Measurements from ENCODE around the gene CTBP1. TPM values are rescaled to one million over a fixed set of nuclear protein-coding genes. Genes with fewer than 3 reads are reported as not detected.

The CTBP1 gene
- total and polyA plus RNA-seq, 2 experiments from 2014 or later: 74.0 to 192 TPM

- Histone ChIP-seq H3F3A (replicated peaks; ENCODE audit: low read depth) (no peaks in the 10 kb centered on the region), H3K79me2 (replicated peaks; ENCODE audit: insufficient read depth) (no peaks in the 10 kb centered on the region; the same call in 1 of the 2 replicates), H3K27ac (ENCODE audit: low read depth) (no peak overlapping the region), H3K36me3 (ENCODE audit: insufficient read depth) (peaks cover 2% of the 10 kb centered on the region; the same call in 1 of the 2 replicates), H3K4me3 (no peak overlapping the region), H3K4me1 (ENCODE audit: insufficient read depth) (peaks cover 8% of the 10 kb centered on the region; the same call in 1 of the 2 replicates), H3K27me3 (ENCODE audit: insufficient read depth) (no peaks in the 10 kb centered on the region), H4K20me1 (replicated peaks; ENCODE audit: insufficient read depth) (no peaks in the 10 kb centered on the region), H3K9me2 (ENCODE audit: insufficient read depth) (peaks cover 7% of the 10 kb centered on the region; the same call in 1 of the 2 replicates), H3K4me2 (no peak overlapping the region), H2AFZ (no peak overlapping the region)
- H3K9me3 Mint-ChIP-seq: peaks cover 89% of the 10 kb centered on the region
- no peak for TF ChIP-seq NANOG (IDR thresholded peaks at IDR 0.05; ENCODE audit: borderline replicate concordance)
- TF ChIP-seq, protein P1, sequence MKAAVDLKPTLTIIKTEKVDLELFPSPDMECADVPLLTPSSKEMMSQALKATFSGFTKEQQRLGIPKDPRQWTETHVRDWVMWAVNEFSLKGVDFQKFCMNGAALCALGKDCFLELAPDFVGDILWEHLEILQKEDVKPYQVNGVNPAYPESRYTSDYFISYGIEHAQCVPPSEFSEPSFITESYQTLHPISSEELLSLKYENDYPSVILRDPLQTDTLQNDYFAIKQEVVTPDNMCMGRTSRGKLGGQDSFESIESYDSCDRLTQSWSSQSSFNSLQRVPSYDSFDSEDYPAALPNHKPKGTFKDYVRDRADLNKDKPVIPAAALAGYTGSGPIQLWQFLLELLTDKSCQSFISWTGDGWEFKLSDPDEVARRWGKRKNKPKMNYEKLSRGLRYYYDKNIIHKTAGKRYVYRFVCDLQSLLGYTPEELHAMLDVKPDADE (IDR thresholded peaks at IDR 0.05): no peak
- no peak for TF ChIP-seq ZNF331 (CRISPR knock-in tag; IDR thresholded peaks at IDR 0.05; ENCODE audit: low read depth)
- no peak for TF ChIP-seq STAT1 (IDR thresholded peaks at IDR 0.05; ENCODE audit: unreplicated experiment)
- TF ChIP-seq CREB1 (CRISPR knock-in tag; IDR thresholded peaks at IDR 0.05; ENCODE audit: low read depth): no peak
- no peak overlapping the region for H3K4me3 Mint-ChIP-seq
- no peak overlapping the region for H3K27ac Mint-ChIP-seq
- DNase-seq (ENCODE audit: low spot score) (no peak), ATAC-seq (no peak)
- H3K4me1 Mint-ChIP-seq: peaks cover 3% of the 10 kb centered on the region; the same call in 1 of the 3 replicates
- H3K27me3 Mint-ChIP-seq (ENCODE audit: insufficient read depth, low read depth, poor library complexity): peaks cover 26% of the 10 kb centered on the region
- peaks cover 50% of the 10 kb centered on the region for H3K36me3 Mint-ChIP-seq (ENCODE audit: low read depth)
These were observed 4.9 kb upstream of the CTBP1 start for GRCh38 chr4:1253831-1254230.

DNA sequence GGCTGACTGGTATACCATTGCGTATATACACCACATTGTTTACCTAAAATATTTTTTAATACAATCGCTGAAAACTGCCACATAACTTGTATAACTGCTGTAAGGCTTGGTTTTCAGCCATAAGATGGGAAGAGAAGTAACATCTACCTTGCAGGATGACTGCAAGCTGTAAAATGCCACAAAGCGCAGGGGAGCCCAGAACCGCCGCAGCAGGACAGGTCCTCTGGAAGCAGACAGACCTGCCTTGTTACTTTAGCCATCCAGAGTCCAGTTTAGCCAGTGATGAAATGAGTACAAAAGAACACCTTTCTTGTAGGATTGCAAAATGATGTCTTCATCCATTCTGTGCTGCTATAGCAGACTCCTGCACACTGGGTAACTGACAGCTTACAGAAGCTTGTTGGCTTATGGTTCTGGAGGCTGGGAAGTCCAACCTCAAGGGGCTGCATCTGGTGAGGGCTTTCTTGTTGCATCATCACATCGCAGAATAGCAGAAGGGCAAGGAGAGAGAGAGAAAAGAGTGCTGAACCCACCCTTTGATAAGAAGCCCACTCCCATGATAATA is 4.1 kb upstream of the CTBP1 start:
- Histone ChIP-seq H3K4me3 (no peak overlapping the region), H3K4me1 (ENCODE audit: insufficient read depth) (peaks cover 8% of the 10 kb centered on the region; the same call in 1 of the 2 replicates), H3F3A (replicated peaks; ENCODE audit: low read depth) (no peaks in the 10 kb centered on the region), H3K79me2 (replicated peaks; ENCODE audit: insufficient read depth) (no peaks in the 10 kb centered on the region; the same call in 1 of the 2 replicates), H3K36me3 (ENCODE audit: insufficient read depth) (peaks cover 2% of the 10 kb centered on the region; the same call in 1 of the 2 replicates), H3K4me2 (no peak overlapping the region), H4K20me1 (replicated peaks; ENCODE audit: insufficient read depth) (no peaks in the 10 kb centered on the region), H3K27me3 (ENCODE audit: insufficient read depth) (no peaks in the 10 kb centered on the region), H2AFZ (no peak overlapping the region), H3K27ac (ENCODE audit: low read depth) (no peak overlapping the region), H3K9me2 (ENCODE audit: insufficient read depth) (peaks cover 7% of the 10 kb centered on the region; the same call in 1 of the 2 replicates)
- Mint-ChIP-seq H3K4me1 (peaks cover 3% of the 10 kb centered on the region; the same call in 1 of the 3 replicates), H3K36me3 (ENCODE audit: low read depth) (peaks cover 50% of the 10 kb centered on the region), H3K27me3 (ENCODE audit: insufficient read depth, low read depth, poor library complexity) (peaks cover 26% of the 10 kb centered on the region), H3K27ac (no peak overlapping the region), H3K4me3 (no peak overlapping the region), H3K9me3 (peaks cover 83% of the 10 kb centered on the region)
- no peak for DNase-seq (ENCODE audit: low spot score)
- ATAC-seq: no peak
- no peak for TF ChIP-seq EZH2phosphoT487 (IDR thresholded peaks at IDR 0.05; ENCODE audit: unreplicated experiment)
- TF ChIP-seq POLR2AphosphoS5 (IDR thresholded peaks at IDR 0.05; ENCODE audit: low read depth): no peak
- no peak for TF ChIP-seq CREB1 (CRISPR knock-in tag; IDR thresholded peaks at IDR 0.05; ENCODE audit: low read depth)
- no peak for TF ChIP-seq NANOG (IDR thresholded peaks at IDR 0.05; ENCODE audit: borderline replicate concordance)
- TF ChIP-seq, protein P2, sequence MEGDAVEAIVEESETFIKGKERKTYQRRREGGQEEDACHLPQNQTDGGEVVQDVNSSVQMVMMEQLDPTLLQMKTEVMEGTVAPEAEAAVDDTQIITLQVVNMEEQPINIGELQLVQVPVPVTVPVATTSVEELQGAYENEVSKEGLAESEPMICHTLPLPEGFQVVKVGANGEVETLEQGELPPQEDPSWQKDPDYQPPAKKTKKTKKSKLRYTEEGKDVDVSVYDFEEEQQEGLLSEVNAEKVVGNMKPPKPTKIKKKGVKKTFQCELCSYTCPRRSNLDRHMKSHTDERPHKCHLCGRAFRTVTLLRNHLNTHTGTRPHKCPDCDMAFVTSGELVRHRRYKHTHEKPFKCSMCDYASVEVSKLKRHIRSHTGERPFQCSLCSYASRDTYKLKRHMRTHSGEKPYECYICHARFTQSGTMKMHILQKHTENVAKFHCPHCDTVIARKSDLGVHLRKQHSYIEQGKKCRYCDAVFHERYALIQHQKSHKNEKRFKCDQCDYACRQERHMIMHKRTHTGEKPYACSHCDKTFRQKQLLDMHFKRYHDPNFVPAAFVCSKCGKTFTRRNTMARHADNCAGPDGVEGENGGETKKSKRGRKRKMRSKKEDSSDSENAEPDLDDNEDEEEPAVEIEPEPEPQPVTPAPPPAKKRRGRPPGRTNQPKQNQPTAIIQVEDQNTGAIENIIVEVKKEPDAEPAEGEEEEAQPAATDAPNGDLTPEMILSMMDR (conservative IDR thresholded peaks at IDR 0.05; ENCODE audit: low read depth in 2 of 2): no peak
- TF ChIP-seq, protein P1 (IDR thresholded peaks at IDR 0.05): no peak
- TF ChIP-seq, protein P3, sequence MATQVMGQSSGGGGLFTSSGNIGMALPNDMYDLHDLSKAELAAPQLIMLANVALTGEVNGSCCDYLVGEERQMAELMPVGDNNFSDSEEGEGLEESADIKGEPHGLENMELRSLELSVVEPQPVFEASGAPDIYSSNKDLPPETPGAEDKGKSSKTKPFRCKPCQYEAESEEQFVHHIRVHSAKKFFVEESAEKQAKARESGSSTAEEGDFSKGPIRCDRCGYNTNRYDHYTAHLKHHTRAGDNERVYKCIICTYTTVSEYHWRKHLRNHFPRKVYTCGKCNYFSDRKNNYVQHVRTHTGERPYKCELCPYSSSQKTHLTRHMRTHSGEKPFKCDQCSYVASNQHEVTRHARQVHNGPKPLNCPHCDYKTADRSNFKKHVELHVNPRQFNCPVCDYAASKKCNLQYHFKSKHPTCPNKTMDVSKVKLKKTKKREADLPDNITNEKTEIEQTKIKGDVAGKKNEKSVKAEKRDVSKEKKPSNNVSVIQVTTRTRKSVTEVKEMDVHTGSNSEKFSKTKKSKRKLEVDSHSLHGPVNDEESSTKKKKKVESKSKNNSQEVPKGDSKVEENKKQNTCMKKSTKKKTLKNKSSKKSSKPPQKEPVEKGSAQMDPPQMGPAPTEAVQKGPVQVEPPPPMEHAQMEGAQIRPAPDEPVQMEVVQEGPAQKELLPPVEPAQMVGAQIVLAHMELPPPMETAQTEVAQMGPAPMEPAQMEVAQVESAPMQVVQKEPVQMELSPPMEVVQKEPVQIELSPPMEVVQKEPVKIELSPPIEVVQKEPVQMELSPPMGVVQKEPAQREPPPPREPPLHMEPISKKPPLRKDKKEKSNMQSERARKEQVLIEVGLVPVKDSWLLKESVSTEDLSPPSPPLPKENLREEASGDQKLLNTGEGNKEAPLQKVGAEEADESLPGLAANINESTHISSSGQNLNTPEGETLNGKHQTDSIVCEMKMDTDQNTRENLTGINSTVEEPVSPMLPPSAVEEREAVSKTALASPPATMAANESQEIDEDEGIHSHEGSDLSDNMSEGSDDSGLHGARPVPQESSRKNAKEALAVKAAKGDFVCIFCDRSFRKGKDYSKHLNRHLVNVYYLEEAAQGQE (IDR thresholded peaks at IDR 0.05; ENCODE audit: unreplicated experiment): no peak

Measured in GM23338 (cell line).